A673 (cell line): Measurements from ENCODE around the gene GLRX3. TPM values are rescaled to one million over a fixed set of nuclear protein-coding genes. Genes with fewer than 3 reads are reported as not detected.
"Not testable (repeated sequence)": the region's sequence is repeated elsewhere in the genome, so short reads cannot be mapped to it uniquely, and the experiment has no call there.

Source experiments
- Bru-seq: library from RNA; stranded (reverse); fragments of 400-500 nt; gene quantifications from one replicate; lab custom pipeline; 2021; lab: Mats Ljungman, UMichigan
- BruChase-seq, 2 experiments: library from RNA; stranded (reverse); fragments of 400-500 nt; gene quantifications; one replicate each; lab custom pipeline; 2021; lab: Mats Ljungman, UMichigan
- BruUV-seq: library from RNA; stranded (reverse); fragments of 400-500 nt; replicated peaks from 2 replicates; lab custom pipeline; 2021; lab: Mats Ljungman, UMichigan
- CTCF ChIA-PET: fragments of 300-600 bp; sonication (Branson Sonifier 250); formaldehyde crosslinking; loops from one replicate; lab custom pipeline; 2022; ENCODE audit warnings: antibody characterized with exemption; lab: Charles Lee
- POLR2A ChIA-PET: fragments of 300-600 bp; sonication (Branson Sonifier 250); formaldehyde crosslinking; loops from one replicate; lab custom pipeline; 2022; ENCODE audit warnings: antibody characterized with exemption; ENCODE audit not compliant: low non-redundant PET; lab: Charles Lee
- DNase-seq: peaks from one replicate; pipeline ENCODE4 v3.0.0-alpha.2; 2015; ENCODE audit warnings: low spot score
- H3K27ac ChIP-seq: fragments of 200-600 bp; sonication (generic); 2 replicates; pipeline ENCODE4 v1.5.1; 2016; ENCODE audit warnings: mixed run types, low read depth, mild to moderate bottlenecking, mixed read lengths, antibody characterized with exemption, low read length; ENCODE audit not compliant: poor library complexity, severe bottlenecking
- H3K27me3 ChIP-seq: fragments of 200-600 bp; sonication (generic); replicated peaks from 2 replicates; pipeline ENCODE4 v1.6.1; 2017; ENCODE audit warnings: mixed run types, low read depth, mild to moderate bottlenecking, mixed read lengths, antibody characterized with exemption, low read length; ENCODE audit not compliant: insufficient read depth, poor library complexity
- H3K36me3 ChIP-seq: fragments of 200-600 bp; sonication (generic); 2 replicates; pipeline ENCODE4 v1.6.1; 2016; ENCODE audit warnings: mixed run types, mild to moderate bottlenecking, mixed read lengths, antibody characterized with exemption, low read length; ENCODE audit not compliant: insufficient read depth, poor library complexity, severe bottlenecking
- H3K4me1 ChIP-seq: fragments of 200-600 bp; sonication (generic); 2 replicates; pipeline ENCODE4 v1.6.1; 2017; ENCODE audit warnings: mixed run types, mild to moderate bottlenecking, mixed read lengths, antibody characterized with exemption, low read length; ENCODE audit not compliant: insufficient read depth, poor library complexity, severe bottlenecking
- H3K4me3 ChIP-seq: fragments of 200-600 bp; sonication (generic); 2 replicates; pipeline ENCODE4 v1.5.1; 2016; ENCODE audit warnings: low read depth, mixed run types, mild to moderate bottlenecking, mixed read lengths, low read length; ENCODE audit not compliant: poor library complexity, severe bottlenecking
- H3K9me3 ChIP-seq: fragments of 200-600 bp; sonication (generic); 2 replicates; pipeline ENCODE4 v1.6.1; 2016; ENCODE audit warnings: mixed run types, low read depth, mild to moderate bottlenecking, mixed read lengths, antibody characterized with exemption, low read length; ENCODE audit not compliant: poor library complexity, severe bottlenecking
- CTCF ChIP-seq: fragments of 300-800, 200-600 bp; sonication (generic); conservative IDR thresholded peaks from 2 replicates; pipeline ENCODE4 v1.5.1; 2017; ENCODE audit warnings: low read depth, mild to moderate bottlenecking, antibody characterized with exemption, low read length, moderate library complexity, mixed read lengths
- EZH2 ChIP-seq: fragments of 200-600 bp; sonication (generic); IDR thresholded peaks from 2 replicates; pipeline ENCODE4 v1.6.1; 2017; ENCODE audit warnings: borderline replicate concordance, low read depth, mild to moderate bottlenecking, mixed read lengths, antibody characterized with exemption, low read length; ENCODE audit not compliant: poor library complexity, severe bottlenecking
- intact Hi-C: fragments of 100-400 bp; cut with micrococcal nuclease; formaldehyde crosslinking; loops from one replicate; pipeline ENCODE4 v1.10.0; 2022; ENCODE audit not compliant: unreplicated experiment
- long read RNA-seq: library from polyadenylated mRNA; stranded (forward); transcript quantifications from one replicate; pipeline ENCODE4 v2.0.0, GENCODE V29; 2022
- total RNA-seq: library from RNA; stranded (reverse); gene quantifications from 2 replicates; pipeline ENCODE4 v1.2.3, GENCODE V29; 2021

The GLRX3 gene
- total RNA-seq, result 186 and 197 TPM in 2 replicates
- percentile 88 among the genes with signal in this experiment for Bru-seq, nascent RNA
- BruChase-seq, experiment 1, labeled RNA remaining after a 2-hour chase, result percentile 90 among the genes with signal in this experiment
- BruChase-seq, experiment 2, labeled RNA remaining after a 6-hour chase, result percentile 85 among the genes with signal in this experiment
- long read RNA-seq, transcript GLRX3-202 (12 exons, 3,827 nt), result minor isoform, 87 of 372 reads
- long read RNA-seq, transcript GLRX3-201 (11 exons, 1,302 nt), result major isoform, 247 of 372 reads
- long read RNA-seq, partial matches to known transcripts, result 7 of 372 reads
- long read RNA-seq, other reads (novel, unspliced or antisense), result 28 of 372 reads

GRCh38 chr10:130136226-130137089 is at the start of gene GLRX3:
Gene GLRX3, plus strand, starts transcription at chr10:130136391. Its CDS starts 30 bp downstream, at chr10:130136421.
- CTCF ChIA-PET, result interaction anchor here (0.6 to 1.0 kb wide), 3 partner anchors 25 to 164 kb away, joined by 3 to 4 read pairs (median 4); partner anchors contain the start of gene C10orf143
- Histone ChIP-seq H3K4me1 (peaks cover 17% of the 10 kb centered on the region), H3K36me3 (peaks cover 5% of the 10 kb centered on the region), H3K27ac (peak within 1 kb of the TSS; percentile 92), H3K27me3 (no peaks in the 10 kb centered on the region), H3K4me3 (peak within 1 kb of the TSS; percentile 99), H3K9me3 (no peaks in the 10 kb centered on the region)
- POLR2A ChIA-PET, result no interaction called here
- DNase-seq, result peak; percentile 92
- TF ChIP-seq EZH2 (no peak), CTCF (no peak)
- no TSS peak for BruUV-seq
- intact Hi-C loops, result loop anchor here (1.0 kb wide), 1 partner anchor 25 kb away; no protein-coding TSS in a partner anchor

GRCh38 chr10:130090565-130090964 is 45.6 kb upstream of the GLRX3 start:
- CTCF ChIA-PET, POLR2A ChIA-PET, H3K36me3 ChIP-seq: not testable (repeated sequence)

GRCh38 chr10:130099344-130099743 is 36.8 kb upstream of the GLRX3 start:
- intact Hi-C loops, result no loop called here
- Histone ChIP-seq H3K4me1 (no peaks in the 10 kb centered on the region), H3K4me3 (no peak overlapping the region), H3K27me3 (no peaks in the 10 kb centered on the region), H3K27ac (no peak overlapping the region), H3K36me3 (no peaks in the 10 kb centered on the region), H3K9me3 (no peaks in the 10 kb centered on the region)
- TF ChIP-seq EZH2 (no peak), CTCF (no peak)
- DNase-seq, result no peak
- ChIA-PET POLR2A (no interaction called here), CTCF (no interaction called here)
- no TSS peak for BruUV-seq

More at GRCh38 chr10:130090565-130090964, 45.6 kb upstream of the GLRX3 start:
- H3K4me3 ChIP-seq, H3K9me3 ChIP-seq, H3K27me3 ChIP-seq, DNase-seq, H3K4me1 ChIP-seq, H3K27ac ChIP-seq, intact Hi-C loops, BruUV-seq: not testable (repeated sequence)
